Heart left ventricle (tissue), 16 donors: Measurements from ENCODE around the gene PPP2R1A. TPM values are rescaled to one million over a fixed set of nuclear protein-coding genes. Genes with fewer than 3 reads are reported as not detected.

Source experiments
- ATAC-seq, 4 donors: fragments of 200-7000 bp; cut with Tn5 transposase; one replicate each; pipeline ENCODE4 v1.9.1; 2020 to 2022; ENCODE audit warnings: moderate library complexity in 4 of 4, mild to moderate bottlenecking in 3 of 4, moderate number of reproducible peaks in 1 of 4
- DNase-seq, 5 donors: peaks; one replicate each; pipeline ENCODE4 v3.0.0-alpha.2; 2020
- H3K27ac ChIP-seq, 12 donors: fragments of 200-600 bp; sonication (generic) in 4 of 12; one replicate each; pipeline versions ENCODE4 v1.5.0 to v1.8.0; 2016 to 2022; ENCODE audit warnings: mild to moderate bottlenecking in 2 of 12
- H3K27me3 ChIP-seq, 9 donors: fragments of 200-600 bp; sonication (generic) in 2 of 9; one replicate each; pipeline versions ENCODE4 v1.5.1 to v1.8.0; 2016 to 2022; ENCODE audit warnings: mild to moderate bottlenecking in 3 of 9
- H3K36me3 ChIP-seq, 9 donors: fragments of 200-600 bp; sonication (generic) in 2 of 9; one replicate each; pipeline versions ENCODE4 v1.5.0 to v1.8.0; 2018 to 2022; ENCODE audit warnings: mild to moderate bottlenecking in 2 of 9
- H3K4me1 ChIP-seq, 12 donors: fragments of 200-600 bp; sonication (generic) in 4 of 12; one replicate each; pipeline versions ENCODE4 v1.5.0 to v1.8.0; 2016 to 2022; ENCODE audit warnings: mild to moderate bottlenecking in 3 of 12
- H3K4me3 ChIP-seq, 12 donors: fragments of 200-600 bp; sonication (generic) in 4 of 12; one replicate each; pipeline versions ENCODE4 v1.5.0 to v1.8.0; 2017 to 2022; ENCODE audit warnings: mild to moderate bottlenecking in 9 of 12, moderate library complexity in 4 of 12
- H3K9me3 ChIP-seq, 12 donors: fragments of 200-600 bp; sonication (generic) in 4 of 12; one replicate each; pipeline versions ENCODE4 v1.5.0 to v1.8.0; 2016 to 2022; ENCODE audit warnings: mild to moderate bottlenecking in 1 of 12
- CTCF ChIP-seq, 12 donors: fragments of 200-600 bp; sonication (generic) in 4 of 12; IDR thresholded peaks; one replicate each; pipeline versions ENCODE4 v1.5.0 to v1.8.0; 2018 to 2022; ENCODE audit warnings: antibody characterized with exemption in 12 of 12, mild to moderate bottlenecking in 5 of 12
- POLR2A ChIP-seq, 2 donors: fragments of 450-650 bp; IDR thresholded peaks; one replicate each; pipeline ENCODE4 v1.6.1; 2017; ENCODE audit warnings: antibody characterized with exemption in 2 of 2, mild to moderate bottlenecking in 2 of 2, moderate library complexity in 2 of 2
- WGBS, 4 donors: extraction: QIAGEN DNeasy Blood & Tissue Kit in 2 of 4; methylation state at CpG; one replicate each; pipeline versions ENCODE4 v1.1.5 to v1.1.7; 2013 to 2018; 5-methylcytosine and 5-hydroxymethylcytosine counted together
- intact Hi-C, 10 donors: fragments of 100-400 bp; cut with DNase I; formaldehyde crosslinking; loops; one replicate each; pipeline versions ENCODE4 v1.11.1 to v1.14.2; 2022
- polyA plus RNA-seq, 2 donors: library from polyadenylated mRNA; stranded (reverse); fragments of 200-250 nt; gene quantifications; one replicate each; pipeline ENCODE4 v1.2.3, GENCODE V29; 2013
- total RNA-seq, 9 donors: library from RNA; depleted of rRNA in 2 of 9; stranded (reverse); fragments of >200 nt in 2 of 9; fragmentation: NEBNext Ultra II Directional in 3 of 9; extraction: Animal tissue kit (Norgen Biotek cat#: 25700) in 3 of 9; gene quantifications; one replicate each; pipeline versions ENCODE4 v1.1.0 to v1.2.4, GENCODE V29; 2016 to 2023
- donor health status: ischemic (EF 13 %, LVEDD 7.1; RV severe dilation, severe dysfunction).
- donor health status: healthy with polysubstance abuse.
- donor health status: DM: no; HTN: yes; CAD: no.
- donor health status: DM: no; HTN: no; CAD: no.
- donor health status: ischemic (EF 25% LVEDD 6.9; RV normal size, moderate dysfunction).
- donor health status: ischemic (EF 25% LVEDD 5.7; RV mildly dilated, moderate dysfunction).
- donor health status: healthy.
- donor health status: DM: yes; HTN: yes; CAD: no.
- donor health status: ischemic (EF 35%, LVEDD 5.7; RV mildly dilated, moderate dysfunction).
- donor health status: nonischemic (EF 11% LVEDD 7.7; RV severe dilation, severe dysfunction).
- donor health status: DM: yes; HTN: yes; CAD: no.
- donor health status: PGD.
- donor health status: ischemic (EF 29% LVEDD 5.4; RV normal size, mild dysfunction).
- donor health status: nonischemic (EF 23%, LVEDD 6.1; RV moderate dilation, normal function).

PPP2R1A gene
- total and polyA plus RNA-seq, 11 donors: 258 to 447 (median 364) TPM

- peaks cover 0 to 2% (median 0%) of the 10 kb centered on the region in 9 donors for H3K36me3 ChIP-seq
- H3K9me3 ChIP-seq: no peaks in the 10 kb centered on the region
- TF ChIP-seq CTCF (IDR thresholded peaks at IDR 0.05) (no peak), POLR2A (IDR thresholded peaks at IDR 0.05) (no peak)
- ATAC-seq: no peak
- H3K4me3 ChIP-seq: no peak overlapping the region
- no peaks in the 10 kb centered on the region for H3K27me3 ChIP-seq
- intact Hi-C loops: loop anchor here in 6 of 10 donors (1.0 to 2.0 kb wide), 2 partner anchors 98 kb away; partner anchors contain the start of gene ZNF616 (in 6 of the 6)
- 47 to 56% (median 52%) methylated on average over 2 of the region's 2 CpGs for WGBS, 4 donors
- DNase-seq: no peak
- peaks cover 0 to 6% (median 0%) of the 10 kb centered on the region in 12 donors for H3K4me1 ChIP-seq
- H3K27ac ChIP-seq: no peak overlapping the region
These were observed 47.3 kb downstream of the PPP2R1A start for GRCh38 chr19:52237197-52237596.

- WGBS, 4 donors: 11 to 15% (median 15%) methylated on average over 8 of the region's 8 CpGs
- Histone ChIP-seq H3K9me3 (no peaks in the 10 kb centered on the region), H3K27ac (no peak overlapping the region), H3K27me3 (no peaks in the 10 kb centered on the region), H3K4me1 (peaks cover 0 to 6% (median 0%) of the 10 kb centered on the region in 12 donors), H3K4me3 (no peak overlapping the region), H3K36me3 (no peaks in the 10 kb centered on the region)
- peak in 4 of 5 donors; percentile 37 to 61 (median 40) for DNase-seq
- intact Hi-C loops: loop anchor here in 9 of 10 donors (1.0 to 2.0 kb wide), 2 partner anchors 99 kb away; partner anchors contain the start of gene ZNF616 (in 9 of the 9)
- TF ChIP-seq POLR2A (IDR thresholded peaks at IDR 0.05) (no peak), CTCF (IDR thresholded peaks at IDR 0.05) (peak; percentile 81 to 97 (median 92))
- peak in 3 of 4 donors; percentile 62 to 69 (median 66) for ATAC-seq
These were observed 48.0 kb downstream of the PPP2R1A start for GRCh38 chr19:52237771-52238400.

- WGBS, 4 donors: 77 to 85% (median 81%) methylated on average over 12 of the region's 12 CpGs
These were observed 54.2 kb downstream of the PPP2R1A start for GRCh38 chr19:52244021-52244420.

More at GRCh38 chr19:52244021-52244420, 54.2 kb downstream of the PPP2R1A start:
- Histone ChIP-seq H3K27ac (no peak overlapping the region), H3K9me3 (no peaks in the 10 kb centered on the region), H3K27me3 (no peaks in the 10 kb centered on the region), H3K4me3 (no peak overlapping the region), H3K36me3 (no peaks in the 10 kb centered on the region), H3K4me1 (no peaks in the 10 kb centered on the region)
- DNase-seq (no peak), ATAC-seq (no peak)
- intact Hi-C loops: loop anchor here in 1 of 10 donors (10.0 kb wide), 1 partner anchor 501 kb away; no protein-coding TSS in a partner anchor
- TF ChIP-seq POLR2A (IDR thresholded peaks at IDR 0.05) (no peak), CTCF (IDR thresholded peaks at IDR 0.05) (no peak)
